Measurements from ENCODE around the gene C19orf25. TPM values are rescaled to one million over a fixed set of nuclear protein-coding genes. Genes with fewer than 3 reads are reported as not detected.

The C19orf25 gene
- polyA plus RNA-seq, 1 donor from 2014 or later = 80.2 TPM

- H3K79me2 ChIP-seq (replicated peaks; ENCODE audit: insufficient read depth, low read length) = no peaks in the 10 kb centered on the region
- H3K4me2 ChIP-seq (ENCODE audit: low read length) = no peak overlapping the region
- TF ChIP-seq CTCF (IDR thresholded peaks at IDR 0.05; ENCODE audit: poor library complexity, severe bottlenecking) (no peak), EP300 (conservative IDR thresholded peaks at IDR 0.05; ENCODE audit: poor library complexity, severe bottlenecking) (no peak), POLR2AphosphoS5 (IDR thresholded peaks at IDR 0.05) (no peak), EZH2 (IDR thresholded peaks at IDR 0.05; ENCODE audit: borderline replicate concordance, insufficient read depth, low read length, poor library complexity, severe bottlenecking) (no peak)
- H3K4me3 ChIP-seq (ENCODE audit: low read length) = no peak overlapping the region
- no peaks in the 10 kb centered on the region for H3F3A ChIP-seq (ENCODE audit: insufficient read depth, low read length, poor library complexity, severe bottlenecking)
- no peaks in the 10 kb centered on the region for H3K36me3 ChIP-seq (ENCODE audit: insufficient read depth, low read length)
- no peak overlapping the region for H2AFZ ChIP-seq (ENCODE audit: low read depth, low read length)
- H3K9me3 ChIP-seq (ENCODE audit: low read length) = no peaks in the 10 kb centered on the region
- no peaks in the 10 kb centered on the region for H3K9me2 ChIP-seq (ENCODE audit: insufficient read depth, low read length)
- no peaks in the 10 kb centered on the region for H3K27me3 ChIP-seq (ENCODE audit: insufficient read depth, low read depth, low read length)
- H4K20me1 ChIP-seq (ENCODE audit: insufficient read depth) = no peaks in the 10 kb centered on the region
- no peak overlapping the region for H3K27ac ChIP-seq (ENCODE audit: low read length)
- no peak overlapping the region for H3K9ac ChIP-seq (ENCODE audit: low read length)
Measured at GRCh38 chr19:1427221-1427920, 51.6 kb downstream of the C19orf25 start.

GRCh38 chr19:1426736-1427135 is 52.3 kb downstream of the C19orf25 start:
- no peaks in the 10 kb centered on the region for H4K20me1 ChIP-seq (ENCODE audit: insufficient read depth)
- H3K79me2 ChIP-seq (replicated peaks; ENCODE audit: insufficient read depth, low read length) = no peaks in the 10 kb centered on the region

More at GRCh38 chr19:1426736-1427135, 52.3 kb downstream of the C19orf25 start:
- no peak overlapping the region for H3K4me2 ChIP-seq (ENCODE audit: low read length)
- H3F3A ChIP-seq (ENCODE audit: insufficient read depth, low read length, poor library complexity, severe bottlenecking) = no peaks in the 10 kb centered on the region
- no peaks in the 10 kb centered on the region for H3K9me3 ChIP-seq (ENCODE audit: low read length)
- H3K9ac ChIP-seq (ENCODE audit: low read length) = no peak overlapping the region
- TF ChIP-seq POLR2AphosphoS5 (IDR thresholded peaks at IDR 0.05) (no peak), MXI1 (conservative IDR thresholded peaks at IDR 0.05; ENCODE audit: poor library complexity, severe bottlenecking) (no peak), SMC3 (conservative IDR thresholded peaks at IDR 0.05; ENCODE audit: poor library complexity) (no peak), REST (IDR thresholded peaks at IDR 0.05; ENCODE audit: borderline replicate concordance) (no peak), EZH2 (IDR thresholded peaks at IDR 0.05; ENCODE audit: borderline replicate concordance, insufficient read depth, low read length, poor library complexity, severe bottlenecking) (no peak), EP300 (conservative IDR thresholded peaks at IDR 0.05; ENCODE audit: poor library complexity, severe bottlenecking) (no peak), RAD21 (conservative IDR thresholded peaks at IDR 0.05) (no peak), TAF1 (IDR thresholded peaks at IDR 0.05; ENCODE audit: low read depth) (no peak), CTCF (IDR thresholded peaks at IDR 0.05; ENCODE audit: poor library complexity, severe bottlenecking) (no peak)
- no peaks in the 10 kb centered on the region for H3K9me2 ChIP-seq (ENCODE audit: insufficient read depth, low read length)
- H2AFZ ChIP-seq (ENCODE audit: low read depth, low read length) = no peak overlapping the region
- H3K4me3 ChIP-seq (ENCODE audit: low read length) = no peak overlapping the region
- H3K36me3 ChIP-seq (ENCODE audit: insufficient read depth, low read length) = no peaks in the 10 kb centered on the region
- H3K27ac ChIP-seq (ENCODE audit: low read length) = no peak overlapping the region
- H3K27me3 ChIP-seq (ENCODE audit: insufficient read depth, low read depth, low read length) = no peaks in the 10 kb centered on the region
